Measurements from ENCODE around the gene MICU1.
A peak's percentile ranks its signal among the peaks of the same experiment; 100 is the strongest.

The MICU1 gene

GRCh38 chr10:72503694-72504438, 122.0 kb downstream of the MICU1 start:
- no peaks in the 10 kb centered on the region for H3K4me1 Mint-ChIP-seq
- TF ChIP-seq CTCF (IDR thresholded peaks at IDR 0.05) = no peak
- no peak overlapping the region for H3K27ac Mint-ChIP-seq
- H3K4me3 Mint-ChIP-seq = no peak overlapping the region
- peaks cover 29% of the 10 kb centered on the region for H3K9me3 Mint-ChIP-seq
- H3K27me3 Mint-ChIP-seq (ENCODE audit: low read depth, poor library complexity) = no peaks in the 10 kb centered on the region
- H3K36me3 Mint-ChIP-seq (ENCODE audit: low read depth) = peaks cover 38% of the 10 kb centered on the region
- DNase-seq = no peak

DNA sequence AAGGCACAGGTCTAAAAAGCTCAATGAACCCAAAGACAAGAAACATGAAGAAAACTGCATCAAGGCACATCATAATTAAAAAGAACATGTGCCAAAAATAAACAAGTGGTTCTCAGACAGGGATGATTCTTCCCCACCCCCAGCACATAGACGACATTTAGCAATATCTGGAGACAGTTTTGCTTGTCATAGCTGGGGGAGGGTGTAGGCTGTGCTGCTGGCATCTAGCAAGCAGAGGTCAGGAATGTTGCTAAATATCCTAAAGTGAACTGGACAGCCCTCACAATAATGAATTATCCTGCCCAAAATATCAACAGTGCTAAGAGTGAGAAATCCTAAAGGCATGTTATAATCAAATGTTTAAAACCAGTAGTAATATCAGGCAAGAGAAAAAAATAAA, 122.6 kb downstream of the MICU1 start:
- no peak overlapping the region for H3K27ac Mint-ChIP-seq
- peaks cover 38% of the 10 kb centered on the region for H3K36me3 Mint-ChIP-seq (ENCODE audit: low read depth)
- no peak overlapping the region for H3K4me3 Mint-ChIP-seq
- peaks cover 29% of the 10 kb centered on the region for H3K9me3 Mint-ChIP-seq
- no peak for TF ChIP-seq CTCF (IDR thresholded peaks at IDR 0.05)
- H3K27me3 Mint-ChIP-seq (ENCODE audit: low read depth, poor library complexity) = no peaks in the 10 kb centered on the region
- no peaks in the 10 kb centered on the region for H3K4me1 Mint-ChIP-seq
- DNase-seq = no peak

DNA sequence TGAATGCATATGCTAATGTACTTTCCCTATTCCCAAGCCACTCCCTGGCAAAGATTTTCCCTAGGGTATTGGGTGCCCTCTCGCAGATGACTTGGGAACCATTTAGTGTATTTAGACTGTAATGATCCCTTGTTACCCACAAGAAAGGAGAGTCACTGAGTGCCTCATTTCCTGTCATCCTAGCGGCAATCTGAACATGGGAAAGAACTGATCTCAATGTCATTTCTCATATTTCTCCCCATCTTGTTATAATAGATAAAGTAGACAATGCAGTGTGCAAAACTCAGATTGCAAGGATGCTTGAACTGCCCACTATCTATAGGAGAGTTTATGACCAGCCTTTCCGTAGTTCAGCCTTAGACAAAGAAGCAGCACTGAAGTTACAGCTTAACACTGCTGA, 123.3 kb downstream of the MICU1 start:
- Mint-ChIP-seq H3K36me3 (ENCODE audit: low read depth) (peaks cover 38% of the 10 kb centered on the region), H3K27me3 (ENCODE audit: low read depth, poor library complexity) (no peaks in the 10 kb centered on the region), H3K27ac (no peak overlapping the region), H3K9me3 (peaks cover 29% of the 10 kb centered on the region), H3K4me3 (no peak overlapping the region), H3K4me1 (no peaks in the 10 kb centered on the region)
- no peak for TF ChIP-seq CTCF (IDR thresholded peaks at IDR 0.05)
- no peak for DNase-seq

- TF ChIP-seq CTCF (IDR thresholded peaks at IDR 0.05) = no peak
- Mint-ChIP-seq H3K9me3 (peaks cover 19% of the 10 kb centered on the region), H3K4me3 (no peak overlapping the region), H3K27me3 (ENCODE audit: low read depth, poor library complexity) (no peaks in the 10 kb centered on the region), H3K27ac (no peak overlapping the region), H3K4me1 (no peaks in the 10 kb centered on the region), H3K36me3 (ENCODE audit: low read depth) (peaks cover 20% of the 10 kb centered on the region)
- no peak for DNase-seq
Measured at GRCh38 chr10:72499701-72500100, 126.2 kb downstream of the MICU1 start.

- Mint-ChIP-seq H3K27me3 (ENCODE audit: low read depth, poor library complexity) (no peaks in the 10 kb centered on the region), H3K9me3 (no peaks in the 10 kb centered on the region), H3K4me1 (no peaks in the 10 kb centered on the region), H3K4me3 (no peak overlapping the region), H3K27ac (peak overlapping the region; percentile 74), H3K36me3 (ENCODE audit: low read depth) (peaks cover 12% of the 10 kb centered on the region)
- TF ChIP-seq CTCF (IDR thresholded peaks at IDR 0.05) = no peak
- DNase-seq = no peak
Measured at GRCh38 chr10:72490951-72491350, 134.9 kb downstream of the MICU1 start.

DNA sequence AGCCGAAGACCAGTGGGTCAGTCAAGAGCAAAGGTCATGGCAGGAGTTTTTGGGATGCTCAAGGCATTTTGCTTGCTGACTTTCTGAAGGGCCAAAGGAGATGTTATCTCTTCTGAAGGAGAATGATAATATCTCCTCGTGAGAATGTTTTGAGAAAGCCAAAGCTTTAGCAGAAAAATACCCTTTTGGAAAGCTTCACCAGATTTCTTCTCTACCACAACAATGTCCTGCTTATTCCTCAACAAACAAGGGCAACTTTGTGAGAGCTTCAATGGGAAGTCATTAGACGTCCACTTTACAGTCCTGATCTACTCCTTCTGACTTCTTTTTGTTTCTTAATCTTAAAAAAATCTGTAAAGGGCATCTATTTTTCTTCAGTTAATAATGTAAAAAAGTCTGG, 138.4 kb downstream of the MICU1 start:
- no peaks in the 10 kb centered on the region for H3K9me3 Mint-ChIP-seq
- no peak overlapping the region for H3K4me3 Mint-ChIP-seq
- DNase-seq = no peak
- no peaks in the 10 kb centered on the region for H3K4me1 Mint-ChIP-seq
- TF ChIP-seq CTCF (IDR thresholded peaks at IDR 0.05) = no peak
- peaks cover 12% of the 10 kb centered on the region for H3K36me3 Mint-ChIP-seq (ENCODE audit: low read depth)
- H3K27me3 Mint-ChIP-seq (ENCODE audit: low read depth, poor library complexity) = no peaks in the 10 kb centered on the region
- no peak overlapping the region for H3K27ac Mint-ChIP-seq
